ACHN (cell line): ENCODE results near the gene GSDME.
A peak's percentile ranks its signal among the peaks of the same experiment; 100 is the strongest.
"Not testable (repeated sequence)": the region's sequence is repeated elsewhere in the genome, so short reads cannot be mapped to it uniquely, and the experiment has no call there.

Source experiments
- DNase-seq: peaks from one replicate; pipeline ENCODE4 v3.0.0-alpha.2; 2015
- in situ Hi-C: cut with HindIII; loops from 2 replicates; pipeline ENCODE4 v1.10.0; 2017; ENCODE audit warnings: low sequenced_read_pairs, low pct_ligation_motif_present, low pct_unique_long_range_greater_than_20kb

GSDME gene

GRCh38 chr7:24750441-24751055 is 6.7 kb downstream of the GSDME start:
- in situ Hi-C loops: no loop called here

GRCh38 chr7:24748521-24748920 is 8.7 kb downstream of the GSDME start:
- DNase-seq: no peak
- in situ Hi-C loops: no loop called here

More at GRCh38 chr7:24750441-24751055, 6.7 kb downstream of the GSDME start:
- no peak for DNase-seq

- in situ Hi-C loops: no loop called here
- no peak for DNase-seq
Measured at GRCh38 chr7:24745355-24745754, 11.9 kb downstream of the GSDME start.

- in situ Hi-C loops: no loop called here
- no peak for DNase-seq
Measured at GRCh38 chr7:24743471-24743870, 13.8 kb downstream of the GSDME start.

GRCh38 chr7:24742506-24743162 is 14.6 kb downstream of the GSDME start:
- DNase-seq: no peak
- in situ Hi-C loops: no loop called here

- in situ Hi-C loops: no loop called here
- peak; percentile 99 for DNase-seq
Measured at GRCh38 chr7:24741679-24742505, 15.4 kb downstream of the GSDME start.

- no peak for DNase-seq
- in situ Hi-C loops: no loop called here
Measured at GRCh38 chr7:24740871-24741270, 16.4 kb downstream of the GSDME start.

DNA sequence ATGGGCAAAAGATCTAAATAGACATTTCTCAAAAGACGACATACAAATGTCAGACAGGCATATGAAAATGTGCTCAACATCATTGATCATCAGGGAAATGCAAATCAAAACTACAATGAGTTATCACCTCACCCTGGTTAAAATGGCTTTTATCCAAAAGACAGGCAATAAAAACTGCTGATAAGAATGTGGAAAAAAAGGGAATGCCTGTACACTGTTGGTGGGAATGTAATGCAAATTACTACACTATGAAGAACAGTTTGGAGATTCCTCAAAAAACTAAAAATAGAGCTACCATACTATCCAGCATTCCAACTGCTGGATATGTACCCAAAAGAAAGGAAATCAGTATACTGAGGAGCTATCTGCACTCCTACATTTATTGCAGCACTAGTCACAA is 18.0 kb downstream of the GSDME start:
- no peak for DNase-seq
- in situ Hi-C loops: no loop called here

DNA sequence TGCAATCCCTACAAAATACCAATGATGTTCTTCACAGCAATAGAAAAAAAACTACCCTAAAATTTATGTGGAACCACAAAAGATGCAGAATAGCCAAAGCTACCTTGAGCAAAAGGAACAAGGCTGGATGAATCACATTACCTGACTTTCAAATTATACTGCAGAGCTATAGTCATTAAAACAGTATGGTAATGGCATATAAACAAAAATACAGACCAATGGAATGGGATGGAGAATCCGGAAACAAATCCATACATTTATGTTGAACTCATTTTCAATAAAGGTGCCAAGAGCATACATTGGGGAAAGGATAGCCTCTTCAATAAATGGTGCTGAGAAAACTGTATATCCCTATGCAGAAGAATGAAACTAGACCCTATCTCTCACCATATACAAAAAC is 18.7 kb downstream of the GSDME start:
- no peak for DNase-seq
- in situ Hi-C loops: no loop called here

DNA sequence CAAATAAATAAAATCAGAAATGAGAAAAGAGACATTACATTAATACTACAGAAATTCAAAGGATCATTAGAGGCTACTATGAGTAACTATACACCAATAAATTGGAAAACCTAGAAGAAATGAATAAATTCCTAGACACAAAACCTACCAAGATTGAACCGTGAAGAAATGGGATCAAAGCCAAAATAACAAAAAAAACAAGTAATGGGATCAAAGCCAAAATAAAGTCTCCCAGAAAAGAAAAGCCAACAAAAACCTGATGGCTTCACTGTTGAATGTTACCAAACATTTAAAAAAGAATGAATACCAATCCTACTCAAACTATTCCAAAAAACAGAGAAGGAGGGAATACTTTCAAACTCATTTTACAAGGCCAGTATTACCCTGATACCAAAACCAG is 20.0 kb downstream of the GSDME start:
- in situ Hi-C loops: no loop called here
- no peak for DNase-seq

- in situ Hi-C loops, DNase-seq: not testable (repeated sequence)
Measured at GRCh38 chr7:24735594-24735993, 21.7 kb downstream of the GSDME start.

- in situ Hi-C loops: no loop called here
Measured at GRCh38 chr7:24734306-24734705, 23.0 kb downstream of the GSDME start.

DNA sequence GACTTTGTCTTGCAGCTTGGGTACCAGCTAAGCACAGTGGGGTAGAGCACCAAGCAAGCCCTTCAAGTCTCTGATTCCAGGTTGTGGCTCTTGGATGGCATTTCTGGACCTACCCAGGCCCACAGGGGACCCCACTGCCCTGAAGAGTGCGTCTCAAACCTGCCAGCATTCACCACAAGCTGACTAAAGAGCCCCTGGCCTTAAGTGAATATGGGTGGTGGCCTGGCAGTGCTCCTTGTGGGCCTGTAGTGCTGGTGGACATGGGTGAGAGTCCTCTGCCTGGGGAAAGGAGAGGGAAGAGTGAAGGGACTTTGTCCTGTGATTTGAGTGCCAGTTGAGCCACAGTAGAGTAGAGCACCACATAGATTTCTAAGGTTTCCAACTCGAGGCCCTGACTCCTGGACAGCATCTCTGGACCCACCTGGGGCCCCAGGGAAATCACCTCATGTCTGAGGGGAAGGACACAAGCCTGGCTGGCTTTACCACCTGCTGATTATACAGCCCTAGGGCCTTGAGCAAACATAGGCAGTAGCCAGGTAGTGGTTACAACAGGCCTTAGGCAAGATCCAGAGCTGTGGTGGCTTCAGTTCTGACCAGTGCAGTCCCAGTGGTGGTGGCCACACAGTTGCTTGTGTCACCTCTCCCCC is 23.7 kb downstream of the GSDME start:
- in situ Hi-C loops: no loop called here
- no peak for DNase-seq

More at GRCh38 chr7:24734306-24734705, 23.0 kb downstream of the GSDME start:
- DNase-seq: no peak

DNA sequence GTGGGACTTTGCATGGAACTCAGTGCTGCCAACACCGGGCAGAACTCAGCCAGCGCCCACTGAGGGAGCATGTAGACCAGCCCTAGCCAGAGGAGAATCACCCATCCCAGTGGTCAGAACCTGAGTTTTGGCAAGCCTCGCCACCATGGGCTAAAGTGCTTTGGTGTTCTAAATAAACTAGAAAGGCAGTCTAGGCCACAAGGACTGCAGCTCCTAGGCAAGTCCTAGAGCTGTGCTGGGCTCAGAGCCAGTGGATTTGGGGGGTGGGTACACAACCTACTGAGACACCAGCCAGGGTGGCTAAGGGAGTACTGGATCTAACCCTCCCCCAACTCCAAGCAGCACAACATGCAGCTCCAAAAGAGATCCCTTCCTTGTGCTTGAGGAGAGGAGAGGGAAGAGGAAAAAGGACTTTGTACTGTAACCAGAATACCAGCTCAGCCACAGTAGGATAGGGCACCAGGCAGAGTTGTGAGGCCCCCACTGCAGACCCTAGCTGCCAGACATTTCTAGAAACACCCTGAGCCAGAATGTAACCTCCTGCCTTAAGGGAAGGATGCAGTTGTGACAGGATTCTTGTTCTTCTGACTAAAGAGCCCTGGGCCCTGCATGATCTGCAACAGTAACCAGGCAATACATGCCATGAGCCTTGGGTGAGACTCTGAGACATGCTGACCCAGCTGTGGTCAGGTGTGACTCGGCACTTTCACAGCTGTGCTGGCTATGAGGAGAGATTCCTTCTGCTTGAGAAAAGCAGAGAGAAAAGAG is 24.4 kb downstream of the GSDME start:
- peak; percentile 69 for DNase-seq
- in situ Hi-C loops: no loop called here

GRCh38 chr7:24731313-24731712 is 26.0 kb downstream of the GSDME start:
- in situ Hi-C loops: no loop called here
- no peak for DNase-seq

GRCh38 chr7:24730018-24730369 is 27.3 kb downstream of the GSDME start:
- in situ Hi-C loops: no loop called here
- no peak for DNase-seq

GRCh38 chr7:24729365-24730017 is 27.8 kb downstream of the GSDME start:
- in situ Hi-C loops: no loop called here
- DNase-seq: peak; percentile 20
